GM18873 (cell line): ENCODE measurements around the gene MACROD1.

Experiments
- ATAC-seq: cut with Tn5 transposase; IDR thresholded peaks from one replicate; pipeline ENCODE4 v1.9.1; 2021; ENCODE audit warnings: mild to moderate bottlenecking, moderate library complexity, moderate number of reproducible peaks; ENCODE audit not compliant: unreplicated experiment, low FRiP score

Gene MACROD1

GRCh38 chr11:64022125-64022784 is 143.7 kb downstream of the MACROD1 start:
- ATAC-seq: no peak

GRCh38 chr11:64021757-64022093 is 144.2 kb downstream of the MACROD1 start:
- no peak for ATAC-seq

- ATAC-seq: no peak
Measured at GRCh38 chr11:64020976-64021756, 144.7 kb downstream of the MACROD1 start.

- ATAC-seq: no peak
Measured at GRCh38 chr11:64019106-64020037, 146.5 kb downstream of the MACROD1 start.

DNA sequence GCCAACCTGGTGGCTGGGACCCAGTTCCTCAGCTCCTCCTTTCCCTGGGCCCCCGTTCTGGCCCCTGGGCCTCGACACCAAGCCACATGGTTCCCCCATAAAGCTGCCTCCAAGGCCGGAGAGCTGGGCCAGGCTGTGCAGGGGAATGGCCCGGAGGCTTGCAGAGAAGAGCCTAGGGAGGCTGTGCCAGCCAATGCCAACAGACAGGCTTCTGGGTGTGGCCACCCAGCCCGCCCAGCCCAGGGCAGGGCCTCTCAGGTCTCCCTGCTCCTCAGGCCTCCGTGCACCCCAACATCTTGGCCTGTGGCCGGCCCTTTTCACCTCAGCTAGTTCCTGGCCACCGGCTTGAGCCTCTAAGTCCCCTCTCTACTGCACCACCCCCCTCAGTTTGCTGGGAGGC is 147.6 kb downstream of the MACROD1 start:
- ATAC-seq: no peak

DNA sequence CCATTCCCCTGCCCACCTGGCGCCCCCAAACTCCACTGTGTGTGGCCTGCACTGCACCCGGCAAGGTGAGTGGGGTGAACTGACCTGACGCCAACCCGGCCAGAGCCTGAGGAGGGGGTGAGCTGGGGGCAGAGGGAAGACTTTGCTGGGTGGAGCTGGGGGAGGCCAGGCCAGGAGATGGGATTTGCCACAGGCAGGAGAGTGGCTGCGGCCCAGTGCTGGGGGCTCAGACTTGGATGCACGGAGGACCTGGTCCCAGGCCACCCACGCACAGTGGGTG is 148.0 kb downstream of the MACROD1 start:
- ATAC-seq: no peak

GRCh38 chr11:64015935-64016845 is 149.7 kb downstream of the MACROD1 start:
- ATAC-seq: no peak

GRCh38 chr11:64015510-64015909 is 150.4 kb downstream of the MACROD1 start:
- ATAC-seq: no peak

GRCh38 chr11:64014356-64014755 is 151.6 kb downstream of the MACROD1 start:
- ATAC-seq: no peak

- no peak for ATAC-seq
Measured at GRCh38 chr11:64013141-64013896, 152.6 kb downstream of the MACROD1 start.

GRCh38 chr11:64011371-64011770 is 154.5 kb downstream of the MACROD1 start:
- ATAC-seq: no peak

- no peak for ATAC-seq
Measured at GRCh38 chr11:64010783-64011182, 155.1 kb downstream of the MACROD1 start.

DNA sequence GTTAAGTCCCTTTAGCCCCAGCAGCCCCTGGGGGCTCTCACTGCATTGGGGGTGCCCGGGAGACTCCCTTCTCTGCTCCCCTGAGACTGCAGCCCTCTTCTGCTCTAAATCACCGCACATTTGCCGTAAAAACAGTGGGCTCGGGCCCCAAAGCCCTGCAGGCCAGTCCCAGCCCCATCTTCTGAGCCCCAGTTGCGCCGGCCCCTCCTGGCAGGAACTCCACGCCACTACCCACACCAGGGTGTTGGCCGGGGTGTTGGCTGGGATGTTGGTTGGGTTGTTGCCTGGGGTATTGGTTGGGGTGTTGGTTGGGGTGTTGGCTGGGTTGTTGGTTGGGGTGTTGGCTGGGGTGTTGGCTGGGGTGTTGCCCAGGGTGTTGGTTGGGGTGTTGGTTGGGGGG is 156.2 kb downstream of the MACROD1 start:
- ATAC-seq: no peak

DNA sequence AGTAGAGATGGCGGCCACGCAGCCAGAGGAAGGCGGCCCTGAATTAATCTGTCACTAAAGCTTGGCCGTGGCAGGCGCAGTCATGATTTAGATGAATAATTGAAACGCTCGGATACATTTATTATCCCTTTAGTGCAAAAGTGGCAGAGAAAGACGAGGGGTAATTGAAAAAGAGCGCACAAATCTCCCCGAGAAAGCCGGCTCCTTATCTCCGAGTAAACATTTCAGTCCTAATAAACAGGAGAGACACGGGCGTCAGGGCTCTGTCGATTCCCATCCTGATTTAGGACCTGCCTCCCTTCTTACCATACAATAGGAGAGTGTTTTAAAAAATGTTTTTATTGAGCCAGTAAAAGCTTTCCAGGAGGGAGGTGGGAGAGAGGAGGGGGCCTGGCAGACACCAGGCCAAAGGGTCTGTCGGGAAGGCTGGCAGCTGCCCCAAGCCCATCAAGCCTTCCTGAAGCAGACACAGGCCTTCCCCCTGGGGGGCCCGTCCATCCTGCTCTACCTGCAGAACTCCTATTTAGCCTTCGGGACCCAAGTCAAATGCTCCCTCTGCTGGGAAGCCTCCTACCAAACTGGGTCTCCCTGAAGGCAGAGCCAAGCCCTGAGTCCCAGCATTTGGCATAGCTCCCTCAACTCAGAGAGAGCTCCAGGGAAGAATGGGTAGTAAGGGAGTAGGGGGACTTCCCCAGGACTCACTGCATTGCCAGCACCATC is 156.8 kb downstream of the MACROD1 start:
- ATAC-seq: no peak

DNA sequence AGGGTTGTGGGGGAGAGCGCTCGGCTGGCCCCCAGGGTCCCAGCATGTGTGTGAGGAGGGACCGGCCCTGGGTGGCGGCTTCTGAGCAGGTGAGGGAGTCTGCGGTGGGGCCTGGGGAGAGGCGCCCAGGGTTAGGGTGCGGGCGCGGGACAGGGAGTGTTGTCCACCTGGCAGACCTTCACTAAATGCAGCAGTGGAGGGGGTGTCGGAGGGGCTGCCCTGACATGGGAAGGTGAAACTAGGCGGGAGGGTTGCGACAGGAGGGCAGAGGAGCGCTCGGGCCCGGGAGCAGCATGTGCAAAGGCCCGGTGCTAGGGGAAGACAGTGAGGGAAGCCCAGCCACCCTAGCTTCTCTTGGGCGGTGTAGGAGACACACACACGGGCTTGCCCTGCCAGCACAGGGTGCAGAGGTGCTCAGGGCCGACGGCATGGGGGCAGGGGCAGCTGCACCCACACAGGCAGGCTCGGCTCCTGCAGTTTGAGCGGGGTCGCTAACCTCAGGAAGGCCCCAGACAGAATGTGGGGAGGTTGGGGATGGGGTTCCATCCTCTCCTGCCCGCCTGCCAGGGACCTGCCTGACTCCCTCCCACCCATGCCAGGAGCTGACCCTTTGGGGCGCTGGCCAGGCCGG is 157.5 kb downstream of the MACROD1 start:
- ATAC-seq: no peak

DNA sequence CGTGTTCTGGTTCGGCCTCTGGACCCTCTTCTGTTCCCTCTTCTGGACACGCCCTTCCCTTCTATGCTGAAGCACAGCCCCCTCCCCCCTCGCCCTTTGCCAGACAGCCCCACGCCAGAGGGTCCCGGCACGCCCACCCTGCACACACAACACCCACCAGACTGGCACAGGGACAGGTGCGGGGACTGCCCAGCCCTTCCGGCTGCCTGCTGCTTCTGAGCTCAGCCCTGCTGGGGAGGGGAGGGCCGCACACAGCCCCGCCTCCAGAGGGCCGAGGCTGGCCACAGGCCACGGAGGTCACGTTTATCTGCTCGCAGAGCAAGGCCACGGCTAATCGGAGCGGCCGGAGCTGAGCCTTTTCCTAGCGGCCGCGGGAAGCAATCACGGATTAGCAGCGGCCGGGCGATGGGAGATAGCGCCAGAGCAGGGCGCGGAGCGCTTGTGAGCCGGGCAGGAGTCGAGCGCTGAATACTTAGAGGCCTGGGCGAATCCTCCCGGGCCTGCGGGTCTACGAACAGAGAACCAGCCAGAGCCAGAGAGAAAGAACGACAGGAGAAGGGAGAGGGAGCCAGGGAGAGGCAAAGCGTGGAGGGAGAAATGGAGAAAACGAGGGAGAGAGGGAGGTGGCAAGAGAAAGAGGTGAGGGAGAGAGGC is 158.2 kb downstream of the MACROD1 start:
- ATAC-seq: no peak

DNA sequence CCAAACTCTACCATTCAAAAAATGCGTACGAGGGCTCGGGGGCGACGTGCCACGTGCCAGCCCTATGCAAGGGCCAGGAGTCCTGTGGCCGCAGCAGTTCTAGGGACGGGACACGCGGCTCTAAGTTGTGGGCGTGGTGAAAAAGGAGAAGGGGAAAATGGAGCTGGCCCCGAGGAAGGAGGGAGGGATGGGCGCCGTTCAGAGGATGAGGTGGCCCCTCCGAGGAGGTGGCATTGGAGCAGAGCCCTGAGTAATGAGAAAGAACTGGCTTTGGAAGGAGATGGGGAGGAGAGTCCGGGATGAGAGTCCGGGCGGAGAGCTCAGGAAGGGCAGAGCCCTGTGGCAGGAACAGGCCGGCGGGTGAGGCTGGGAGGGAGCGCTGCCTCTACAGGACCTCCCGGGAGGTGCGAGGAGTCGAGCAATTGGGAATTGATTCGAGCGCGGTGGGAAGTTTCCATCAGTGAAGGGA is 158.7 kb downstream of the MACROD1 start:
- ATAC-seq: no peak

GRCh38 chr11:64006398-64006797 is 159.5 kb downstream of the MACROD1 start:
- ATAC-seq: no peak
